ENCODE results near the gene SPPL2B.

- TF ChIP-seq CTCF (IDR thresholded peaks at IDR 0.05): no peak
- TF ChIP-seq POLR2AphosphoS5 (IDR thresholded peaks at IDR 0.05; ENCODE audit: insufficient read depth in 1 of 2, low read depth in 1 of 2): no peak
- no peak for TF ChIP-seq POLR2A (IDR thresholded peaks at IDR 0.05)
Observed at GRCh38 chr19:2350656-2351055, 22.2 kb downstream of the SPPL2B start.
